Amniotic epithelial cell (primary cell): ENCODE measurements around the gene CACNB4.
A peak's percentile ranks its signal among the peaks of the same experiment; 100 is the strongest.

Experiments
- DNase-seq: peaks from one replicate; pipeline ENCODE4 v3.0.0-alpha.2; 2010; ENCODE audit warnings: low read depth

CACNB4 gene

DNA sequence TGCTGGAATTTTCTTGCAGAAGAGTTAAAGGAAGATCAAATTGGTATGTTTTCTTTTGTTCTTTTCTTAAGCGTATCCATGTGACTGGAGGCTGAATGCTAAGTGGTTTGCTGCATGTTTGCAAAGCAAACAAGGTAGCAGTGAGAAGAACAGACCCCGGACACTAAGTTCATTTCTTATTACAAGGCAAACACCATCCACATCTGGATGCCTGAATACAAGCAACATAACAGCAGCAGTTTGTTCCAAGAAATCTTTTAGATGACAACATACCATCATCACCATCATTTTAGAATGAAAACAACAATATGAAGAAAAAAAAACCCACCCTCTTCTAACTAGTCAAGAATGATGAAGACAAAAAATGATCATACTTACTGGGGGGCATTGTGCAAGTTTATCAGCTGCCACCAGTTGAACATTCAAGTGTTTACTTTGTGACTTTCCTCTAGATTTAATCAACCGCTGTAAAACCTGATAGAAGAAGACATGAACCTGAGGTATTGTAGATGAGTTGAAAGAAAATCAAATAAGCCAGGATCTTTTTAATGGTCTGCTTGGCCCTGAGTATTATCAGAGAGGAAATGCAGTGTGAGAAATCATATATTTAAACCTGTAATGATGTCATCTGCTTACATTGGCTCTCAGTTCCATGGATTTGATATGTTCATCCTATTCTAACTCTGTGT lies 245.6 kb downstream of the CACNB4 start:
- DNase-seq = no peak

GRCh38 chr2:151852260-151853069 lies 246.4 kb downstream of the CACNB4 start:
- DNase-seq = no peak

DNA sequence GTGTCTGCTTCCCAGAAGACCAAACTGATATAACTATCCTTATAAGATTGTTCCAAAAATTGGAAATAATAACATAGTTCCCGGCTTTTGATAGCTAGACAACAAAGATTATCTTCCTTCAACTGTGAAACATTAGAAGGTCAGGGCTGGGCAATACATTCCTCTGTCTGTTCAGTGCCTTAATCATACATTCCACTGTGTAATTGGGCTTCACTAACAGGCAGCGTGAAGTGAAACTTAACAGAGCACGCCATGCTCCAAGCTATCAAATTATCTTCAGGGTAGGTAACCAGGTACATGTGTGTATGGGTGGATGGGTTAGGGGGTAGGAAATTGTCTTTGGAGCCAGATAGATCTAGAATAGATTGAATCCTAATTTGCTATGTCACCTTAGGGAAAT lies 247.1 kb downstream of the CACNB4 start:
- DNase-seq = peak; percentile 16

- DNase-seq = no peak
Measured at GRCh38 chr2:151849413-151850010, 249.3 kb downstream of the CACNB4 start.

DNA sequence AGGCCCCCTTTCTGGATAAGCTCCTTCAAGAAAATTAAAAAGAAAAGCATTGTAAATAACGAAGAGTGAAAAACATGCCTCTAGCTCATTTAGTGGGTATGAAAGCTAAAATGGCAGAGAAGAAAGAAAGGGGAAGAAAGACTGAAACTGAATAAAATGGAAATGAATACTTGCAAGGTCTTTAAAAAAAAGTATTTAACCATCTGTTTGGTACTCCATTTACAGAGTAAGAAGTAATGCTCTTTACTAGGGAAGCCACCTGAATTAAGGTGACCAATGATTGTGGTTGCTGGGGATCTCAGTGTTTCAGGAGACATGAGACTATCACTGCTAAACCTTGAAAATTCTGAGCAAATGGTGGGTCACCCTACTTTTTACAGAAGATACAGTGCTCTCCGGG lies 253.0 kb downstream of the CACNB4 start:
- DNase-seq = no peak

GRCh38 chr2:151845481-151845880 lies 253.4 kb downstream of the CACNB4 start:
- no peak for DNase-seq

DNA sequence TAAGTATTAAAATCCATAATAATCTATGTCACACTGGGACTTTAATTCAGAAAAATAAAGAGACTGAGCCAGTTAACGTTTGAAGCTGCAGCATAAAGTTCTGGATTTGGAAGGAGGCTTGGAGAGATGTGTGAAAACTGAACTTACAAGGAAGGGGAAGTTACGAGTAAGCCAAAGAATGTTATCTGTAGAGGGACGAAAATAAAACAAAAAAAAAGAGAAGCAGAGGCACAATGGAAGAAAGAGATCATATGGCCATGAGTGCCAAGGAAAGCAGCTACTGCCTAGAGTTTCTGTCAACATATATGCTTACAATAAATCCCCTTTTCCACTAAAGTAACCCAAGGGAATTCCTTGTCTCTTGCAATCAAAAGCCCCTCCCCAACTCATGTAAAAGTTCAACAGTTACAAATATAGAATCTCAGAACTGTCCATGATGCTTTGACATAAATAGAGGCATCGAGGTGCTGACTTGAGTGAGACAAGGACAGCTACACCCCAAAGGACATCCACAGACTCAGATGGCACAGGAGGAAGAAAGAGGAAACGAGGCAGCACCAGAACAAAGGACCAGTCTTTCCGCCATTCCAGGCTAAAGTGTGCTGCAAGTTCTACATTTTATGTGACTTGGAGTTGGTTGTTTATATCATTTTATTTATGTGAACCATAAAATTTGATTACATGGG lies 254.5 kb downstream of the CACNB4 start:
- no peak for DNase-seq

DNA sequence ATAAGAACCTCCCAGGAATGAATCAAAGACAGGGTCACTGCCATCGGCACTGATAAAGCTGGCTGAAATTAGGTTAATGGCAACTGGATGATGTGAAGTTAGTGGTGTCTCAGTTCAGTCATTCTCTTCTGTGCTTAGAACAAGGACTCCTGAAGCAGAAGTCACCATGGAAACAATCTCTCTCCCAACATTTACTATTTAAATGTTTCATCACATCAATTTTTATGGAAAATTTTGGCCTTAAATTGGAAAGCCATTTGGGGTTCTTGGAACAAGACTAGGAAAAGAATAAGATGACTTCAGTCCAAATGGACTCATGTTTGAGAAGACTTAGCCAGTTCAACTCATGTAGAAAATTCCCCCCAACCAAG lies 255.2 kb downstream of the CACNB4 start:
- no peak for DNase-seq

DNA sequence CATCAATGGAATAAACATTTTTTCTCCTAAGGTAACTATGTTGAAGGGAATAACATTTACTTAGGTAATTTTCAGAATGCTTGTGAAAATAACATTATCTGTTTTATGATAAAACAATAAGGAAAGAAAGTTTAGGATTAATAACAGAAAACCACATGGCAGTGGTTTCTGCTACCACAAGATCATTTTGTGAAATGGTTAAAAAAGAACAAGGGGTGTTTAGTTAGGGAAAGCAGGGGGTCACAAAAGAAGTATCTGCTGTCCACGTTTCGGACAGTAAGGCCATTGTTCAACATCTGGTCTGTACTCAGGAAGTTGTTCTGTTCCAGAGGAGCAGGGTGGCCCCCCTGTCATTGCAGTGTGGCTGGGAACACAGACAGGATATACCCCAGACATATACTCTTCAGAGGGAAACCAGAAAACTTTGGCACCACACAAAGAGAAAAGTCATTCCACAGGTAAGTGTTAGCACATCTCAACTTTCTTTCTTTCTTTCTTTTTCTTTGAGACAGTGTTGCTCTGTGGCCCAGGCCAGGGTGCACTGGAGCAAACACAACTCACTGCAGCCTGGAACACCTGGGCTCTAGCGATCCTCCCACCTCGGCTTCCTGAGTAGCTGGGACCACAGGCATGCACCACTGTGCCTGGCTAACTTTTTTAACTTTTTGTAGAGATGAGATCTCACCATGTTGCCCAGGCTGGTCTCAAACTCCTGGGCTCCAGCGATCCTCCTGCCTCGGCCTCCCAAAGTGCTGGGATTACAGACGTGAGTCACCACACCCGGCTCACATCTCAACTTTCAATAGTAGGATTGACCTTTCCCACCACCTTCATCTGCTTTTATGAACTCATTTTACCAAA lies 255.8 kb downstream of the CACNB4 start:
- DNase-seq = no peak

- DNase-seq = no peak
Measured at GRCh38 chr2:151841047-151841424, 257.8 kb downstream of the CACNB4 start.

DNA sequence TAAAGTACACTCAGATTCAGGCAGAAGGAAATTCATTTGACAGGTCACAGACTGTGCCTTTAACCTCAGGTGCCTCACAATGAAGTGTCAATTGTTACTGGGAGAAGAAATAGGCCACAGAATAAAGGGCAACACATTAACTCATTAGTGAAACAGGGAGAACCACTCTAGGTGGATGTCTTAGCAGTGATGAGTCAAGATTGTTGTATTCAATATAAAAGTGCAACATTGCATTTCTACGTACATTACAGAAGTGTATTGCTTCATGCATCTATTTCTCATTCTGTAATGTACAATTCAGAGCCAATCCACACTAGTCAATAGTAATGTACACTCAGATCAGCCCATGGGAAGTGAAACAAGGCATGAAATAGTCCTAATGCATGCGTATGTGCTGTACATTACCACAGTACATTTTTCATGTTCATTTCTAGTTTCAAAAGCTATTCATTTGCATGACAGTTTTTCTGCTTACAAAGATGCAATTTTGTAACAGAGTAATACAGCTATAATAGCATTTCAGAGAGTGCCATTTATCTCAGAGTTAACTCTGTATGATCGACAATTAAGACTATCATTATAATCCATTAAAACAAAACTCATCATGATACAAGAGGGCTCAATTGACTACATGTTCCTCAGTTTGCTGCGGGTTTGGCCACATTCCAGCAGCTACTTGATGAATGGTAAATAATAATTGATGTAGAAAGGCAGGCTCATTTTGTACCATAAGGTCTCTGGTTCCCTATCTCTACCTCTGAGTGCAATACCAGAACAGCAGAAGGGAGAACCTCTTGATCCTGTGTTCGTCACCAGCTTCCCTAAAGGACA lies 258.4 kb downstream of the CACNB4 start:
- DNase-seq = no peak

DNA sequence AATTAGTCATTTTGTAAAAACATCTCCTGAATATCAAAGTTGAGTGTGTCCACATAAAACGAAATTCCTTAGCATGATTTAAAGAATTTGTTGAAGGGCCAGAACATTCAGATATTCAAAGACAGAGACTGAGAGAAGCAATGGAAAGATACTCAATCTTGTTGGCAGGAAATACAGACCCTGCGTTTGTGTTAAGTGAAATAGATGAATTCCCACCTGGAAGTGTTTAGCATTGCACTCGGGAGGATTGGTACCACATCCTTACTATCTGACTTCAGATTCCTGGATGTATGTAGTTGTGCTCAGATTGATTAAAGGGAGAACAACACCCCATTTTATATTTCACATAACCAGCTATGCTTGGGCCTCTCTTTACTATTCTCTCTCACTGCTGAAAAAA lies 260.9 kb downstream of the CACNB4 start:
- DNase-seq = no peak

GRCh38 chr2:151833984-151834383 lies 264.9 kb downstream of the CACNB4 start:
- DNase-seq = no peak

GRCh38 chr2:151830961-151831360 lies 267.9 kb downstream of the CACNB4 start:
- DNase-seq = no peak

DNA sequence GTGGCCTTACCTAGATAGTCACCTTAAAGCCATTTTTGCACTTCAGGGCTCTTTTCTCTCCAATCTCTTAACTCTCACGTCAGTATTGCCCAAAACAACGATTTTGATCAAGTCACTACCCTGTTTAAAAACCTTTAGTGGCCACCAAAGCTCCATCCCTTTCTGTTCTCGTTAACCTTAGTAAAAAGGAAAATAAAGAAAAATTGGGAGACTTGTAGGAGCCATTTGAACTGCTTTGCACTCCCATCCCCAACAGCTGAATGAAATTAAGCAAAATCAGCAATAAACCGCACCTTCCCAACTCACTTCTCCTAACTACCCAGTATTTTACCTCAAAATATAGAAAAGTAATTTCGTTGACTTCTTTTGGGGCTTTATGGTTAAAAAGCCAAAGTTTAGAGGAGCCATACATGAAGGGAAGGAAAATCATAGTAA lies 269.9 kb downstream of the CACNB4 start:
- DNase-seq = no peak

DNA sequence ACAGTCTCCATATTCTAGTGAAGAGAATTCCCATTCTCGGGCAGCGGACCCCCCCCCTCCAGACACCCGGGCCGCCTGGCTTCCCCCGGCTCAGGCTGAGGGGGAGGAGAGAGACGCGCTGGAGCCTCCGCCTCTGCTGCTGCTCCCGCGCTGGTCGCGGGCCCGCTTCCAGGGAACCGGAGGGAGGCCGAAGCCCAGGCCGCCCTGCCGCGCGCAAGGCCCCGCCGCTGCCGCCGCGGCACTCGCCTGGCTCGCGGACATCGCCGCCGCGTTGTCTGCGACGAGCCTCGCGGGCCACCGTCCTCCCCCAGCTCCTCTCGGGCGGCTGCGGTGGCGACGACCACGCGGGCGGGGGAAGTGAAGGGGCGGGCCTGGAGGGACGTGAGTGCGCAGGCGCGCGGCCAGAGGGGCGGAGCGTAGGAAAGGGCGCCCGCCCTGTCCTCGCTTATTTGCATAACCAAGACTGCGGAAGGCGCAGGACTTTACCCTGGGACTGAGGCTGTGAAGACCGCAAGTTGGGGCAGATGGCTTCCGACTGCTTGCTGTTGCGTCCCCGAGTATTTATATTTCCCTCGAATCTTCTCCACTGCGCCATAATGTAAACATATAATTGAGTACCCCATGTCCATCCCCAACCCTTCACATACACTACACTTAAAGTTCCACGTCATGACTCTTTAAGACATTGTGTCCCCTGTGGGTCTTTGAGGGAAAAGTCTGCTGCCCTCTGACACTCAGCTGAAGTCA lies 270.5 kb downstream of the CACNB4 start, which contains the start of gene ARL5A:
Gene ARL5A, minus strand, starts transcription at position 279 of the 747 bp plus-strand sequence. Its CDS starts 245 bp downstream, at position 34.
- peak; percentile 88 for DNase-seq

DNA sequence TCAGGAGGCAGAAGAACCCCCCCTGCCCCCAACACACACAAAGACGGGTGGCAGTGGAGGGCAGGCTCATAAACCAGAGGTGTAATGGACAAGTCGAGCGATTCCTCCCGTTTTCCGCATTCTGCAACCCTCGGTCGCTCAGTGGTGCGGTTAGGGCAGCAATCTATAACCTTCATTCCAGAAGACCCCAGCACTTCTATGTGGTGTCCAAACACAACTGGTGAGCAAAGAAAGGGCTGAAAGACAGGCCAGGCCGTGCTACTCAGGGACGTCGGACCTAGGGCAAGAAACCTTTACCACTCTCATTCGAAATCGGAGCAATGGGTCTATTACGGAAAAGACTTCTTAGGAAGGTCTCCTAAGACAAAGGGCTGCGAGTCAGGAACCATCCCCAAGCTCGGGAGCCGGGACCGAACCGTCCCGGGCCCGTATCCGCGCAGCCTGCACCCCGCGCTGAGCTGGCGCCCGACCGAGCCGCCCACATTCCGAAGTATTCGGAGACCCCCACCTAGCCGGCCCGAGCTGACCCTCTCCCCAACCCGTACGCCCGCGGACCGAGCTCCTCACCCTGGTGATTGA lies 271.2 kb downstream of the CACNB4 start:
- peak; percentile 25 for DNase-seq

DNA sequence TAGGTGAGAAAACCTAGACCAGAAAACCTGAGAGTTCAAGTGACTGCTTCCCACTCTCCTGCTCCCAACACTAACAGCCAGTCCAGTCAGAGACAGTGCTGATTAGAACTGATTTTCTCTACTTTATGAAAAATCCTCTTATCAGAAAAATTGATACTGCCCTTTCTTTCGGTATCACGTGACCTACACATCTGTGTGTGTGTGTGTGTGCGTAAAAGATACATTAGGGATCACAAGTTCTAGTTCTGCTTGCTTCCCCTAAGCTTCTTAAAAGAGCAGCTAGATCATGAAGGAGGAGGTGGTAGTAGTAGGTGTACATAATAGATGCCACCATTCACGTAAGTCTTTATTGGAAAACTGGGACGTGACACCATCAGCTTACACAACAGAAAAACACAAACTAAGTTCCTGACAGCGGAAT lies 272.1 kb downstream of the CACNB4 start:
- peak; percentile 24 for DNase-seq

DNA sequence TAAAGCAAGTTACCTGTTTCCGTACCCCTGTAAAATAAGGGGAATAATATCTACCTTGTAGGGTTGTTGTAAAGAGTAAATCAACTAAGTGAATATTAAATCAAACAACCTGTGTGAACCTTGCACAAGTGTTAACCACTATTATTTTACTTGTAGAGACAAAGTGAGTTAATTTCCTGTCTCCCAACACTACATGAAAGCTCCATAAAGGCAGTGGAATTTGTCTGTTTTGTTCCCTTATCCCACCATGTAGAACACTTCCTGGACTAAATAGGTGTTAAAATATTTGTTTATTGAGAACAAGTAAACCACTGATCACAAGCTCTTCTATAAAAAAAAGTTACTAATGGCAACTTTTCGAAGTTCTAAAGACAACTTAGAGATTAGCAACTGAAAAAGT lies 274.0 kb downstream of the CACNB4 start:
- DNase-seq = no peak
